GM12878 (cell line): Measurements from ENCODE around the gene ADGRB2. TPM values are rescaled to one million over a fixed set of nuclear protein-coding genes. Genes with fewer than 3 reads are reported as not detected.

ENCODE experiments used
- ATAC-seq: fragments of 200-7000 bp; cut with Tn5 transposase; 3 replicates; pipeline ENCODE4 v1.9.1; 2020; ENCODE audit warnings: mild to moderate bottlenecking, moderate library complexity
- BruUV-seq: library from RNA; stranded (reverse); fragments of 400-500 nt; replicated peaks from 2 replicates; lab custom pipeline; 2021; lab: Mats Ljungman, UMichigan
- CTCF ChIA-PET: fragments of 300-600 bp; sonication (Branson Sonifier 250); formaldehyde crosslinking; extraction: SDS; loops from one replicate; lab custom pipeline; 2021; ENCODE audit warnings: inconsistent platforms; lab: Yijun Ruan, JAX
- POLR2A ChIA-PET: fragments of 350-600 bp; formaldehyde crosslinking; extraction: SDS; loops from one replicate; lab custom pipeline; 2021; ENCODE audit warnings: inconsistent platforms; lab: Charles Lee
- RAD21 ChIA-PET: fragments of 300-600 bp; sonication (Branson Sonifier 250); formaldehyde crosslinking; loops from one replicate; lab custom pipeline; 2023; ENCODE audit warnings: antibody characterized with exemption; ENCODE audit not compliant: unreplicated experiment; lab: Charles Lee
- SMC1A ChIA-PET: fragments of 300-600 bp; sonication (Branson Sonifier 250); formaldehyde crosslinking; loops from one replicate; lab custom pipeline; 2023; ENCODE audit not compliant: unreplicated experiment, uncharacterized antibody; lab: Charles Lee
- DNase-seq: peaks from one replicate; pipeline ENCODE4 v3.0.0-alpha.2; 2011; ENCODE audit warnings: low read depth, low spot score
- FAIRE-seq: peaks from 3 replicates; lab custom pipeline; 2011; peaks lifted over from hg19 to GRCh38; lab: Jason Lieb, UNC
- H2AFZ ChIP-seq: 2 replicates; pipeline ENCODE4 v1.6.0; 2011; ENCODE audit warnings: low read depth, low read length, control low read depth; ENCODE audit not compliant: control insufficient read depth
- H3K27ac ChIP-seq: 2 replicates; pipeline ENCODE4 v1.5.1; 2011; ENCODE audit warnings: control low read depth; ENCODE audit not compliant: control insufficient read depth, insufficient read depth
- H3K27me3 ChIP-seq, 2 experiments: replicated peaks in 1 of 2; 2 replicates each; pipeline versions ENCODE4 v1.6.0 to v1.6.1; 2011; ENCODE audit warnings: low read length in 1 of 2; ENCODE audit not compliant: control insufficient read depth in 2 of 2, insufficient read depth in 2 of 2
- H3K36me3 ChIP-seq, 2 experiments: 2 replicates each; pipeline ENCODE4 v1.5.1; 2011; ENCODE audit warnings: low read length in 1 of 2; ENCODE audit not compliant: control insufficient read depth in 2 of 2, insufficient read depth in 2 of 2
- H3K4me1 ChIP-seq: 2 replicates; pipeline ENCODE4 v1.6.1; 2011; ENCODE audit warnings: mild to moderate bottlenecking, low read length, moderate library complexity, mixed read lengths; ENCODE audit not compliant: control insufficient read depth, insufficient read depth
- H3K4me2 ChIP-seq: 2 replicates; pipeline ENCODE4 v1.6.0; 2011; ENCODE audit warnings: control low read depth; ENCODE audit not compliant: control insufficient read depth, insufficient read depth
- H3K4me3 ChIP-seq: fragments of 200-600 bp; sonication (generic); 2 replicates; pipeline ENCODE4 v1.5.1; 2016
- H3K79me2 ChIP-seq: 2 replicates; pipeline ENCODE4 v1.6.0; 2011; ENCODE audit warnings: low read length; ENCODE audit not compliant: control insufficient read depth, insufficient read depth
- H3K9ac ChIP-seq: 2 replicates; pipeline ENCODE4 v1.8.0; 2011; ENCODE audit warnings: low read length, control low read depth, mixed read lengths; ENCODE audit not compliant: control insufficient read depth, insufficient read depth
- H3K9me3 ChIP-seq: replicated peaks from 3 replicates; pipeline ENCODE4 v1.5.1; 2011; ENCODE audit warnings: mild to moderate bottlenecking, low read length; ENCODE audit not compliant: control insufficient read depth, insufficient read depth
- H4K20me1 ChIP-seq: 2 replicates; pipeline ENCODE4 v1.6.0; 2011; ENCODE audit not compliant: control insufficient read depth, insufficient read depth
- EED ChIP-seq: sonication (generic); IDR thresholded peaks from 2 replicates; pipeline ENCODE4 v1.6.1; 2016; ENCODE audit warnings: antibody characterized with exemption, low read depth
- IKZF1 ChIP-seq: fragments of 450-650 bp; conservative IDR thresholded peaks from 2 replicates; pipeline ENCODE4 v1.6.1; 2017; ENCODE audit warnings: antibody characterized with exemption, mild to moderate bottlenecking
- KLF5 ChIP-seq: fragments of 450-650 bp; IDR thresholded peaks from 2 replicates; pipeline ENCODE4 v1.6.1; 2014; ENCODE audit warnings: mild to moderate bottlenecking; ENCODE audit not compliant: partially characterized antibody
- NFIC ChIP-seq: IDR thresholded peaks from 2 replicates; pipeline ENCODE4 v1.6.1; 2012; ENCODE audit warnings: low read depth, mild to moderate bottlenecking, inconsistent platforms, low read length, moderate library complexity
- NFYB ChIP-seq: IDR thresholded peaks from 2 replicates; pipeline ENCODE4 v1.6.1; 2011; ENCODE audit warnings: low read depth, mild to moderate bottlenecking, low read length, improper control_type of control experiment, moderate library complexity; ENCODE audit not compliant: insufficient read depth
- NRF1 ChIP-seq: conservative IDR thresholded peaks from 2 replicates; pipeline ENCODE4 v1.6.1; 2011; ENCODE audit warnings: mild to moderate bottlenecking, low read depth, low read length, improper control_type of control experiment
- PAX5 ChIP-seq: IDR thresholded peaks from 2 replicates; pipeline ENCODE4 v1.6.1; 2011; ENCODE audit warnings: low read depth, low read length, borderline replicate concordance
- SIX5 ChIP-seq: IDR thresholded peaks from 2 replicates; pipeline ENCODE4 v1.6.1; 2011; ENCODE audit warnings: mild to moderate bottlenecking, low read depth, low read length, moderate library complexity; ENCODE audit not compliant: severe bottlenecking
- SMAD1 ChIP-seq: fragments of 450-650 bp; IDR thresholded peaks from 2 replicates; pipeline ENCODE4 v1.6.1; 2018; ENCODE audit warnings: mild to moderate bottlenecking, low read depth; ENCODE audit not compliant: partially characterized antibody
- ZNF274 ChIP-seq: IDR thresholded peaks from one replicate; pipeline ENCODE4 v1.8.0; 2011; ENCODE audit not compliant: insufficient read length, insufficient read depth
- WGBS: methylation state at CpG from one replicate; pipeline ENCODE4 v1.1.6; 2016; ENCODE audit warnings: low lambda C conversion rate; ENCODE audit not compliant: insufficient replicate concordance, insufficient coverage; ENCODE audit errors: missing lambda C conversion rate; 5-methylcytosine and 5-hydroxymethylcytosine counted together
- in situ Hi-C: fragments of 300-500 bp; cut with MboI; formaldehyde crosslinking; loops from 9 replicates; pipeline ENCODE4 v1.14.3; 2018; ENCODE audit warnings: mixed read lengths
- intact Hi-C: fragments of 100-400 bp; cut with micrococcal nuclease; formaldehyde crosslinking; loops from one replicate; pipeline ENCODE4 v1.14.2; 2022; ENCODE audit not compliant: unreplicated experiment
- polyA plus RNA-seq, 11 experiments: library from polyadenylated mRNA; depleted of rRNA in 4 of 11; unstranded in 6 of 11; stranded (reverse) in 5 of 11; fragments of >200 nt; fragmentation: Nextera tagmentation in 4 of 11; fragmentation: Illumina TruSeq in 1 of 11; extraction: Ambion mirVana in 4 of 11; extraction: Trizol in 1 of 11; gene quantifications; 1 replicate in 1 of 11; 2 replicates in 10 of 11; pipeline versions ENCODE4 v1.2.1 to v1.2.3, GENCODE V29; 2011 to 2016; ENCODE audit warnings: inconsistent platforms in 2 of 11, missing spikeins in 2 of 11, low read depth in 1 of 11
- total RNA-seq, 4 experiments: library from RNA; depleted of rRNA in 3 of 4; stranded (reverse); fragments of >200 nt in 3 of 4; fragmentation: Illumina TruSeq in 1 of 4; extraction: Trizol in 1 of 4; gene quantifications; 2 replicates each; pipeline versions ENCODE4 v1.2.1 to v1.2.3, GENCODE V29; 2013 to 2021
- TF ChIP-seq, protein P1 (sequence below): IDR thresholded peaks from 2 replicates; pipeline ENCODE4 v1.6.1; 2012; ENCODE audit warnings: low read depth, low read length, improper control_type of control experiment
- TF ChIP-seq, protein P2 (sequence below): fragments of 450-650 bp; IDR thresholded peaks from 2 replicates; pipeline ENCODE4 v1.6.1; 2017; ENCODE audit warnings: mild to moderate bottlenecking
- TF ChIP-seq, protein P3 (sequence below): fragments of 450-650 bp; IDR thresholded peaks from 2 replicates; pipeline ENCODE4 v1.6.1; 2018; ENCODE audit warnings: borderline replicate concordance, mild to moderate bottlenecking; ENCODE audit not compliant: partially characterized antibody
- TF ChIP-seq, protein P4 (sequence below): fragments of 450-650 bp; IDR thresholded peaks from 2 replicates; pipeline ENCODE4 v1.6.1; 2017; ENCODE audit warnings: mild to moderate bottlenecking, moderate library complexity
- TF ChIP-seq, protein P5 (sequence below): fragments of 450-650 bp; IDR thresholded peaks from 2 replicates; pipeline ENCODE4 v1.6.1; 2016; ENCODE audit warnings: mild to moderate bottlenecking

ADGRB2 gene
- total and polyA plus RNA-seq, 10 of the 15 experiments (the other 5 are each of a cell fraction or from before 2014, with no cell fraction given): 0.11 to 0.33 (median 0.18) TPM; not detected in 4

DNA sequence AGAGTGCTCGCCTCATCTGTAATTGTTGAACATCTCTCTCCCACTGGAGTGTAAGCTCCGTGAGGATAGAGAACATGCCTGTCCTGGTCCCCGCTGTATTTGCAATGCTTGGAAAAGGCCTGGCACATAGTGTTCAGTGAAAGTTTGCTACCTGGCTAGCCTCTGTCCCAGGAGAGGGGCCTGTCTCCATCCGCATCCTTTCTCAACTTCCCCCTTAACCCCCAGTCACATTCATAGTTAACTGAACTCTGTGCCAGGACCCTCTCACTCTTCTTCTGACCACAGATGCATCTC is 36.5 kb upstream of the ADGRB2 start:
- Histone ChIP-seq H3K4me3 (no peak overlapping the region), H3K36me3 (no peaks in the 10 kb centered on the region), H3K9ac (no peak overlapping the region), H3K27ac (no peak overlapping the region), H3K9me3 (no peaks in the 10 kb centered on the region), H3K79me2 (no peaks in the 10 kb centered on the region), H3K4me1 (no peaks in the 10 kb centered on the region), H2AFZ (no peak overlapping the region), H4K20me1 (no peaks in the 10 kb centered on the region), H3K4me2 (no peak overlapping the region), H3K27me3 (peaks cover 0 to 4% of the 10 kb centered on the region in 2 experiments)
- DNase-seq (no peak), FAIRE-seq (no peak), ATAC-seq (no peak)
- ChIA-PET SMC1A (no interaction called here), POLR2A (no interaction called here), RAD21 (interaction anchor here (1.7 kb wide), 1 partner anchor 261 kb away, joined by 5 read pairs; no protein-coding TSS in a partner anchor), CTCF (interaction anchor here (0.6 to 5.5 kb wide), 2 partner anchors 12 to 163 kb away, joined by 4 to 27 read pairs; no protein-coding TSS in a partner anchor)
- WGBS: 47% methylated on average over 4 of the region's 4 CpGs
- intact Hi-C loops: no loop called here
- no TSS peak for BruUV-seq
- in situ Hi-C loops: no loop called here
- TF ChIP-seq NFIC: no peak
- TF ChIP-seq NFYB: no peak
- TF ChIP-seq, protein P1, sequence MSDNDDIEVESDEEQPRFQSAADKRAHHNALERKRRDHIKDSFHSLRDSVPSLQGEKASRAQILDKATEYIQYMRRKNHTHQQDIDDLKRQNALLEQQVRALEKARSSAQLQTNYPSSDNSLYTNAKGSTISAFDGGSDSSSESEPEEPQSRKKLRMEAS: no peak
- TF ChIP-seq KLF5: no peak
- TF ChIP-seq SIX5: no peak
- TF ChIP-seq NRF1: no peak
- TF ChIP-seq IKZF1: no peak
- TF ChIP-seq PAX5: no peak
- no peak for TF ChIP-seq SMAD1
- TF ChIP-seq, protein P2, sequence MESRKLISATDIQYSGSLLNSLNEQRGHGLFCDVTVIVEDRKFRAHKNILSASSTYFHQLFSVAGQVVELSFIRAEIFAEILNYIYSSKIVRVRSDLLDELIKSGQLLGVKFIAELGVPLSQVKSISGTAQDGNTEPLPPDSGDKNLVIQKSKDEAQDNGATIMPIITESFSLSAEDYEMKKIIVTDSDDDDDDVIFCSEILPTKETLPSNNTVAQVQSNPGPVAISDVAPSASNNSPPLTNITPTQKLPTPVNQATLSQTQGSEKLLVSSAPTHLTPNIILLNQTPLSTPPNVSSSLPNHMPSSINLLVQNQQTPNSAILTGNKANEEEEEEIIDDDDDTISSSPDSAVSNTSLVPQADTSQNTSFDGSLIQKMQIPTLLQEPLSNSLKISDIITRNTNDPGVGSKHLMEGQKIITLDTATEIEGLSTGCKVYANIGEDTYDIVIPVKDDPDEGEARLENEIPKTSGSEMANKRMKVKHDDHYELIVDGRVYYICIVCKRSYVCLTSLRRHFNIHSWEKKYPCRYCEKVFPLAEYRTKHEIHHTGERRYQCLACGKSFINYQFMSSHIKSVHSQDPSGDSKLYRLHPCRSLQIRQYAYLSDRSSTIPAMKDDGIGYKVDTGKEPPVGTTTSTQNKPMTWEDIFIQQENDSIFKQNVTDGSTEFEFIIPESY: no peak
- no peak for TF ChIP-seq EED
- TF ChIP-seq, protein P3, sequence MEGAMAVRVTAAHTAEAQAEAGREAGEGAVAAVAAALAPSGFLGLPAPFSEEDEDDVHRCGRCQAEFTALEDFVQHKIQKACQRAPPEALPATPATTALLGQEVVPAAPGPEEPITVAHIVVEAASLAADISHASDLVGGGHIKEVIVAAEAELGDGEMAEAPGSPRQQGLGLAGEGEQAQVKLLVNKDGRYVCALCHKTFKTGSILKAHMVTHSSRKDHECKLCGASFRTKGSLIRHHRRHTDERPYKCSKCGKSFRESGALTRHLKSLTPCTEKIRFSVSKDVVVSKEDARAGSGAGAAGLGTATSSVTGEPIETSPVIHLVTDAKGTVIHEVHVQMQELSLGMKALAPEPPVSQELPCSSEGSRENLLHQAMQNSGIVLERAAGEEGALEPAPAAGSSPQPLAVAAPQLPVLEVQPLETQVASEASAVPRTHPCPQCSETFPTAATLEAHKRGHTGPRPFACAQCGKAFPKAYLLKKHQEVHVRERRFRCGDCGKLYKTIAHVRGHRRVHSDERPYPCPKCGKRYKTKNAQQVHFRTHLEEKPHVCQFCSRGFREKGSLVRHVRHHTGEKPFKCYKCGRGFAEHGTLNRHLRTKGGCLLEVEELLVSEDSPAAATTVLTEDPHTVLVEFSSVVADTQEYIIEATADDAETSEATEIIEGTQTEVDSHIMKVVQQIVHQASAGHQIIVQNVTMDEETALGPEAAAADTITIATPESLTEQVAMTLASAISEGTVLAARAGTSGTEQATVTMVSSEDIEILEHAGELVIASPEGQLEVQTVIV: no peak
- TF ChIP-seq, protein P4, sequence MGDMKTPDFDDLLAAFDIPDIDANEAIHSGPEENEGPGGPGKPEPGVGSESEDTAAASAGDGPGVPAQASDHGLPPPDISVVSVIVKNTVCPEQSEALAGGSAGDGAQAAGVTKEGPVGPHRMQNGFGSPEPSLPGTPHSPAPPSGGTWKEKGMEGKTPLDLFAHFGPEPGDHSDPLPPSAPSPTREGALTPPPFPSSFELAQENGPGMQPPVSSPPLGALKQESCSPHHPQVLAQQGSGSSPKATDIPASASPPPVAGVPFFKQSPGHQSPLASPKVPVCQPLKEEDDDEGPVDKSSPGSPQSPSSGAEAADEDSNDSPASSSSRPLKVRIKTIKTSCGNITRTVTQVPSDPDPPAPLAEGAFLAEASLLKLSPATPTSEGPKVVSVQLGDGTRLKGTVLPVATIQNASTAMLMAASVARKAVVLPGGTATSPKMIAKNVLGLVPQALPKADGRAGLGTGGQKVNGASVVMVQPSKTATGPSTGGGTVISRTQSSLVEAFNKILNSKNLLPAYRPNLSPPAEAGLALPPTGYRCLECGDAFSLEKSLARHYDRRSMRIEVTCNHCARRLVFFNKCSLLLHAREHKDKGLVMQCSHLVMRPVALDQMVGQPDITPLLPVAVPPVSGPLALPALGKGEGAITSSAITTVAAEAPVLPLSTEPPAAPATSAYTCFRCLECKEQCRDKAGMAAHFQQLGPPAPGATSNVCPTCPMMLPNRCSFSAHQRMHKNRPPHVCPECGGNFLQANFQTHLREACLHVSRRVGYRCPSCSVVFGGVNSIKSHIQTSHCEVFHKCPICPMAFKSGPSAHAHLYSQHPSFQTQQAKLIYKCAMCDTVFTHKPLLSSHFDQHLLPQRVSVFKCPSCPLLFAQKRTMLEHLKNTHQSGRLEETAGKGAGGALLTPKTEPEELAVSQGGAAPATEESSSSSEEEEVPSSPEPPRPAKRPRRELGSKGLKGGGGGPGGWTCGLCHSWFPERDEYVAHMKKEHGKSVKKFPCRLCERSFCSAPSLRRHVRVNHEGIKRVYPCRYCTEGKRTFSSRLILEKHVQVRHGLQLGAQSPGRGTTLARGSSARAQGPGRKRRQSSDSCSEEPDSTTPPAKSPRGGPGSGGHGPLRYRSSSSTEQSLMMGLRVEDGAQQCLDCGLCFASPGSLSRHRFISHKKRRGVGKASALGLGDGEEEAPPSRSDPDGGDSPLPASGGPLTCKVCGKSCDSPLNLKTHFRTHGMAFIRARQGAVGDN: no peak
- TF ChIP-seq, protein P5, sequence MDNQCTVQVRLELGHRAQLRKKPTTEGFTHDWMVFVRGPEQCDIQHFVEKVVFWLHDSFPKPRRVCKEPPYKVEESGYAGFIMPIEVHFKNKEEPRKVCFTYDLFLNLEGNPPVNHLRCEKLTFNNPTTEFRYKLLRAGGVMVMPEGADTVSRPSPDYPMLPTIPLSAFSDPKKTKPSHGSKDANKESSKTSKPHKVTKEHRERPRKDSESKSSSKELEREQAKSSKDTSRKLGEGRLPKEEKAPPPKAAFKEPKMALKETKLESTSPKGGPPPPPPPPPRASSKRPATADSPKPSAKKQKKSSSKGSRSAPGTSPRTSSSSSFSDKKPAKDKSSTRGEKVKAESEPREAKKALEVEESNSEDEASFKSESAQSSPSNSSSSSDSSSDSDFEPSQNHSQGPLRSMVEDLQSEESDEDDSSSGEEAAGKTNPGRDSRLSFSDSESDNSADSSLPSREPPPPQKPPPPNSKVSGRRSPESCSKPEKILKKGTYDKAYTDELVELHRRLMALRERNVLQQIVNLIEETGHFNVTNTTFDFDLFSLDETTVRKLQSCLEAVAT: no peak
- no peak for TF ChIP-seq ZNF274
